Measurements from ENCODE around the gene GNS.

The GNS gene

GRCh38 chr12:64773386-64773785 lies 14.2 kb upstream of the GNS start:
- H3K9me3 ChIP-seq (ENCODE audit: control insufficient read depth, low read length): no peaks in the 10 kb centered on the region
- no peaks in the 10 kb centered on the region for H3K27me3 ChIP-seq (ENCODE audit: control insufficient read depth, insufficient read depth, low read length)
- H3K36me3 ChIP-seq (ENCODE audit: control insufficient read depth, insufficient read depth, low read length): no peaks in the 10 kb centered on the region
- H3K4me3 ChIP-seq (ENCODE audit: low read length): no peak overlapping the region
- no peaks in the 10 kb centered on the region for H3K4me1 ChIP-seq (ENCODE audit: control insufficient read depth, insufficient read depth, low read length)
- H3K9ac ChIP-seq (ENCODE audit: low read length): no peak overlapping the region

DNA sequence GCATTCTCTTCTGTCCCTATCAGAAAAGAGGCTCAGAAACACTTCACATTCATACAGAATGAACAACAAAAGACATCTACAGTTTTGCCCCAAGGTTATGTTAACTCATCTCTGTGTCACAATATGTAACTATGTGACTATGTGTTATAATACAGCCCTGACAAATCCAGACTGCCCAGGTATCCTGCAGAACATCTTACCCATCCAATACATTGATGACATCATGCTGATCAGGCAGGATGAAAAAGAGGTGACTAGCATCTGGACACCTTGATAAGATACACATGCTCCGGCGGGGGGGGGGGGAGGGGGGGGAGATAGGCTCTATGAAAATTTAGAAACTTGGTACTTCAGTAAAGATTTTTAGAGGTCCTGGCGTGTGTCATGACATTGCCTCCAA lies 8.3 kb upstream of the GNS start:
- Histone ChIP-seq H3K36me3 (ENCODE audit: control insufficient read depth, insufficient read depth, low read length) (no peaks in the 10 kb centered on the region), H3K4me1 (ENCODE audit: control insufficient read depth, insufficient read depth, low read length) (no peaks in the 10 kb centered on the region), H3K27me3 (ENCODE audit: control insufficient read depth, insufficient read depth, low read length) (no peaks in the 10 kb centered on the region), H3K4me3 (ENCODE audit: low read length) (no peak overlapping the region), H3K9me3 (ENCODE audit: control insufficient read depth, low read length) (no peaks in the 10 kb centered on the region), H3K9ac (ENCODE audit: low read length) (no peak overlapping the region)

- Histone ChIP-seq H3K36me3 (ENCODE audit: control insufficient read depth, insufficient read depth, low read length) (no peaks in the 10 kb centered on the region), H3K4me3 (ENCODE audit: low read length) (no peak overlapping the region), H3K27me3 (ENCODE audit: control insufficient read depth, insufficient read depth, low read length) (no peaks in the 10 kb centered on the region), H3K9me3 (ENCODE audit: control insufficient read depth, low read length) (no peaks in the 10 kb centered on the region), H3K9ac (ENCODE audit: low read length) (no peak overlapping the region), H3K4me1 (ENCODE audit: control insufficient read depth, insufficient read depth, low read length) (peaks cover 4% of the 10 kb centered on the region)
Measured at GRCh38 chr12:64760808-64761573, 1.8 kb upstream of the GNS start.

GRCh38 chr12:64757771-64758170 lies 1.4 kb downstream of the GNS start:
- no peaks in the 10 kb centered on the region for H3K36me3 ChIP-seq (ENCODE audit: control insufficient read depth, insufficient read depth, low read length)
- no peak overlapping the region for H3K9ac ChIP-seq (ENCODE audit: low read length)
- H3K4me1 ChIP-seq (ENCODE audit: control insufficient read depth, insufficient read depth, low read length): peaks cover 8% of the 10 kb centered on the region
- no peaks in the 10 kb centered on the region for H3K27me3 ChIP-seq (ENCODE audit: control insufficient read depth, insufficient read depth, low read length)
- no peaks in the 10 kb centered on the region for H3K9me3 ChIP-seq (ENCODE audit: control insufficient read depth, low read length)
- no peak overlapping the region for H3K4me3 ChIP-seq (ENCODE audit: low read length)

DNA sequence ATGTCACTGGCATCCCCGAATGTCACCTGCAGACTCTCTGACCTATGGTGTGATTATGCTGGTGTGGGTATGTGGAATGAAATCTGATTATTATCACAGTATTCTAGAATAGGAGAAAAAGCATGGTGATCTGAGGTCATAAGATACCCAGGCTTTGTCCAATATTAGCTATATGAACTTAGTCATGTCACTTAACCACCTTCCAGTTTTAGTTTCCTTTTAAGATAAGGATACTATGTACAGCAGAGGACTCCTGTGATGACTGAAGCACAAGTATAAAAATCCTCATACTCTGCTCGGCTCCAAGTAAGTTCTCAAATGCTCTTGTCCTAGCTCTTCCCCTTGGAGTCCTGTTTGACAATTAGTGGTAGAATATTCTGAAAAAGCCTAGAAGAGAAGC lies 2.8 kb downstream of the GNS start:
- Histone ChIP-seq H3K27me3 (ENCODE audit: control insufficient read depth, insufficient read depth, low read length) (no peaks in the 10 kb centered on the region), H3K9ac (ENCODE audit: low read length) (no peak overlapping the region)

DNA sequence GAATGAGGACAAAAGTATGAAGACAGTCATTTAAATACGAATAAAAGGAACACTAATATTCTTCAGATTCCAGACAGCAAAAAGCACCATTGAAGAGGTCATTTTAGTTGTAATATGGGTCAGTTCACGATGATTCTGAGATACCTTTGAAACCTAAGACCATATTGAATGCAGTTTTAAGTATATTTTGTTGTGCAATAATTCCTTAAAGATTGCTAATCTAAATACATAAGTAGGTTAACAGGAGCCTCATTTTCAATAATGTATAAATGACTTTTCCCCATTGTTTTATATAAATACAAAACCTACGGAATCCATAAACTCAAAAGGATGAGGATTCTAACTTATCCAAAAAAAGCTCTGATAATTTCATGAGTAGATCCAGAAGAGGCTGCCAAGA lies 5.8 kb downstream of the GNS start:
- Histone ChIP-seq H3K36me3 (ENCODE audit: control insufficient read depth, insufficient read depth, low read length) (no peaks in the 10 kb centered on the region), H3K9me3 (ENCODE audit: control insufficient read depth, low read length) (no peaks in the 10 kb centered on the region), H3K27me3 (ENCODE audit: control insufficient read depth, insufficient read depth, low read length) (no peaks in the 10 kb centered on the region), H3K4me1 (ENCODE audit: control insufficient read depth, insufficient read depth, low read length) (peaks cover 6% of the 10 kb centered on the region), H3K4me3 (ENCODE audit: low read length) (no peak overlapping the region), H3K9ac (ENCODE audit: low read length) (no peak overlapping the region)

More for the DNA sequence above, 2.8 kb downstream of the GNS start:
- Histone ChIP-seq H3K4me3 (ENCODE audit: low read length) (no peak overlapping the region), H3K36me3 (ENCODE audit: control insufficient read depth, insufficient read depth, low read length) (no peaks in the 10 kb centered on the region), H3K4me1 (ENCODE audit: control insufficient read depth, insufficient read depth, low read length) (peaks cover 9% of the 10 kb centered on the region), H3K9me3 (ENCODE audit: control insufficient read depth, low read length) (no peaks in the 10 kb centered on the region)

DNA sequence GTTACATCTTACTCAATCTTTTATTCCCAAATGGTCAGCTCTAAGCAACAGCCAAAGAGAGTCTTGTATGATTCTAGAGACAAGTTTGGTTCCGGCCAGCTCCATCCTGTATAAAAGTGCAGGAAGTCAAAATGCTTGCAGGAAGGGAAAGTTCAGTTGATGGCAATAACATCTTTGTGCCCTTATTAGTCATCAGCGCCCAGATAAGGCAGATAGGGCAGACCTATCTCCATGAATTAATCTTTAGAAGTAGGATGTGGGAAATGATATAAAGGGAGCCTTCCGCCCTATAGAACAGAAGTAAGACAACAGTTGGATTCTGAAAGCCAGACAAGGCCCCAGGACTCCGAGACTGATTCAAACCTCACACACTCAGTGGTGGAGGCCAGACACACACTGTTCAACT lies 6.4 kb downstream of the GNS start:
- Histone ChIP-seq H3K4me1 (ENCODE audit: control insufficient read depth, insufficient read depth, low read length) (peaks cover 4% of the 10 kb centered on the region), H3K27me3 (ENCODE audit: control insufficient read depth, insufficient read depth, low read length) (no peaks in the 10 kb centered on the region), H3K9me3 (ENCODE audit: control insufficient read depth, low read length) (no peaks in the 10 kb centered on the region), H3K36me3 (ENCODE audit: control insufficient read depth, insufficient read depth, low read length) (no peaks in the 10 kb centered on the region), H3K9ac (ENCODE audit: low read length) (no peak overlapping the region), H3K4me3 (ENCODE audit: low read length) (no peak overlapping the region)

DNA sequence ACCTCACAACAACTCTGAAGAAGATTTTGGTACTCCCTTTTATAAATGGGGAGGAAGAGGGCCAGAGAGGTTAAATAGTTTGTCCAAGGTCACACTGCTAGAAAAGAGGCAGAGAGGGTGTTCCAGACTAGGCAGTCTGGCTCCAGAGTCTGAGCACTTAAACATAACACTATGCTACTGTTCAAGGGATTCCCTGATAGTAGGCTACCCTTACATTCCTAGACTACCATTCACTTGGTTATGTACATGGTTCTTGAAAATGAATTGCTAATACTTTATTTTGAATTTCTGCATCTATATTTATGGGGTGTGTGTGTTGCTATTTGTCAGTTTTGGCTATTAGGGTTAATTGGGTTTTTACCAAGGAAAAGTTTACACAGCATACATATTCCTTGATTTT lies 7.2 kb downstream of the GNS start:
- H3K9ac ChIP-seq (ENCODE audit: low read length): no peak overlapping the region
- H3K27me3 ChIP-seq (ENCODE audit: control insufficient read depth, insufficient read depth, low read length): no peaks in the 10 kb centered on the region
- no peaks in the 10 kb centered on the region for H3K36me3 ChIP-seq (ENCODE audit: control insufficient read depth, insufficient read depth, low read length)
- no peak overlapping the region for H3K4me3 ChIP-seq (ENCODE audit: low read length)
- H3K4me1 ChIP-seq (ENCODE audit: control insufficient read depth, insufficient read depth, low read length): peaks cover 4% of the 10 kb centered on the region
- H3K9me3 ChIP-seq (ENCODE audit: control insufficient read depth, low read length): no peaks in the 10 kb centered on the region

- Histone ChIP-seq H3K27me3 (ENCODE audit: control insufficient read depth, insufficient read depth, low read length) (no peaks in the 10 kb centered on the region), H3K9ac (ENCODE audit: low read length) (no peak overlapping the region), H3K4me1 (ENCODE audit: control insufficient read depth, insufficient read depth, low read length) (peaks cover 10% of the 10 kb centered on the region), H3K36me3 (ENCODE audit: control insufficient read depth, insufficient read depth, low read length) (no peaks in the 10 kb centered on the region), H3K9me3 (ENCODE audit: control insufficient read depth, low read length) (no peaks in the 10 kb centered on the region), H3K4me3 (ENCODE audit: low read length) (no peak overlapping the region)
Measured at GRCh38 chr12:64749461-64750200, 9.6 kb downstream of the GNS start.

- H3K4me1 ChIP-seq (ENCODE audit: control insufficient read depth, insufficient read depth, low read length): peaks cover 8% of the 10 kb centered on the region
- no peaks in the 10 kb centered on the region for H3K9me3 ChIP-seq (ENCODE audit: control insufficient read depth, low read length)
- no peak overlapping the region for H3K4me3 ChIP-seq (ENCODE audit: low read length)
- no peak overlapping the region for H3K9ac ChIP-seq (ENCODE audit: low read length)
- no peaks in the 10 kb centered on the region for H3K36me3 ChIP-seq (ENCODE audit: control insufficient read depth, insufficient read depth, low read length)
- H3K27me3 ChIP-seq (ENCODE audit: control insufficient read depth, insufficient read depth, low read length): no peaks in the 10 kb centered on the region
Measured at GRCh38 chr12:64747695-64748094, 11.5 kb downstream of the GNS start.

- no peaks in the 10 kb centered on the region for H3K9me3 ChIP-seq (ENCODE audit: control insufficient read depth, low read length)
- H3K9ac ChIP-seq (ENCODE audit: low read length): no peak overlapping the region
- H3K27me3 ChIP-seq (ENCODE audit: control insufficient read depth, insufficient read depth, low read length): no peaks in the 10 kb centered on the region
- peaks cover 8% of the 10 kb centered on the region for H3K4me1 ChIP-seq (ENCODE audit: control insufficient read depth, insufficient read depth, low read length)
- no peak overlapping the region for H3K4me3 ChIP-seq (ENCODE audit: low read length)
- no peaks in the 10 kb centered on the region for H3K36me3 ChIP-seq (ENCODE audit: control insufficient read depth, insufficient read depth, low read length)
Measured at GRCh38 chr12:64746663-64747062, 12.5 kb downstream of the GNS start.

DNA sequence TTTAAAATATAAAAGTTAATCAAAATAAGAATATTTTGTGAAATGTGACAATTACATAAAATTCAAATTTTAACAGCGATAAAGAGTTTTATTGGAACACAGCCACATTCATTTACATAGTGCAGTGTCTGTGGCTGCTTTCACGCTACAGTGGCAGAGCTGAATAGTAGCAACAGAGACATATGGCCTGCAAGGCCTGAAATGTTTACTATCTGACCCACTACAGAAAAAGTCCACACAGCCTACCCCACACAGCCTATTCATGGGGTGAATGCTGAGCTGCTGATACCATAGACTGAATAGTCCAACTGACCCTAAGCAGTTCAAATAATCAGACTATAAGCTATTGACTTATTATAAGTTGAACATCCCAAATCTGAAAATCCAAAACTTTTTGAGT lies 13.2 kb downstream of the GNS start:
- H3K36me3 ChIP-seq (ENCODE audit: control insufficient read depth, insufficient read depth, low read length): no peaks in the 10 kb centered on the region
- no peaks in the 10 kb centered on the region for H3K9me3 ChIP-seq (ENCODE audit: control insufficient read depth, low read length)
- no peaks in the 10 kb centered on the region for H3K27me3 ChIP-seq (ENCODE audit: control insufficient read depth, insufficient read depth, low read length)
- H3K4me3 ChIP-seq (ENCODE audit: low read length): no peak overlapping the region
- no peak overlapping the region for H3K9ac ChIP-seq (ENCODE audit: low read length)
- peaks cover 8% of the 10 kb centered on the region for H3K4me1 ChIP-seq (ENCODE audit: control insufficient read depth, insufficient read depth, low read length)
